GM12878 (cell line): ENCODE data around the gene CTSC. TPM values are rescaled to one million over a fixed set of nuclear protein-coding genes. Genes with fewer than 3 reads are reported as not detected.
A peak's percentile ranks its signal among the peaks of the same experiment; 100 is the strongest.

Source experiments
- BCL11A ChIP-seq: IDR thresholded peaks from 2 replicates; pipeline ENCODE4 v1.6.1; 2011; ENCODE audit warnings: low read depth, low read length
- CBX3 ChIP-seq: fragments of 200-600 bp; sonication (generic); IDR thresholded peaks from 2 replicates; pipeline ENCODE4 v1.6.1; 2016; ENCODE audit warnings: low read depth, borderline replicate concordance
- CEBPB ChIP-seq, 2 experiments: fragments of 150-350 bp in 1 of 2; IDR thresholded peaks; 2 replicates each; pipeline ENCODE4 v1.6.1; 2012 to 2014; ENCODE audit warnings: low read depth in 2 of 2, low read length in 2 of 2, borderline replicate concordance in 1 of 2, inconsistent platforms in 1 of 2
- CHD2 ChIP-seq: IDR thresholded peaks from 2 replicates; pipeline ENCODE4 v1.6.1; 2011; ENCODE audit warnings: low read depth, low read length, improper control_type of control experiment, borderline replicate concordance
- CREM ChIP-seq: IDR thresholded peaks from 2 replicates; pipeline ENCODE4 v1.6.1; 2014; ENCODE audit warnings: antibody characterized with exemption, low read depth
- E4F1 ChIP-seq: fragments of 450-650 bp; IDR thresholded peaks from 2 replicates; pipeline ENCODE4 v1.6.1; 2018; ENCODE audit warnings: borderline replicate concordance, mild to moderate bottlenecking; ENCODE audit not compliant: partially characterized antibody
- EP300 ChIP-seq, 2 experiments: fragments of 150-350 bp in 1 of 2; IDR thresholded peaks; 2 replicates each; pipeline ENCODE4 v1.6.1; 2011 to 2012; ENCODE audit warnings: low read depth in 2 of 2, low read length in 2 of 2, borderline replicate concordance in 1 of 2, improper control_type of control experiment in 1 of 2, inconsistent platforms in 1 of 2; ENCODE audit not compliant: control insufficient read depth in 1 of 2
- FOXK2 ChIP-seq: fragments of 450-650 bp; IDR thresholded peaks from 2 replicates; pipeline ENCODE4 v1.6.1; 2017; ENCODE audit warnings: mild to moderate bottlenecking, moderate library complexity
- IRF4 ChIP-seq: IDR thresholded peaks from 2 replicates; pipeline ENCODE4 v1.6.1; 2011; ENCODE audit warnings: low read depth, low read length
- MTA3 ChIP-seq: IDR thresholded peaks from 2 replicates; pipeline ENCODE4 v1.6.1; 2012; ENCODE audit warnings: low read length, inconsistent platforms, borderline replicate concordance
- MYB ChIP-seq: fragments of 150-350 bp; IDR thresholded peaks from 2 replicates; pipeline ENCODE4 v1.6.1; 2014; ENCODE audit warnings: mild to moderate bottlenecking, low read depth, low read length, borderline replicate concordance
- NBN ChIP-seq: fragments of 450-650 bp; IDR thresholded peaks from 2 replicates; pipeline ENCODE4 v1.6.1; 2016
- POLR2A ChIP-seq: IDR thresholded peaks from 2 replicates; pipeline ENCODE4 v1.6.1; 2011; ENCODE audit warnings: low read depth, mild to moderate bottlenecking, low read length
- POLR2AphosphoS2 ChIP-seq: IDR thresholded peaks from 2 replicates; pipeline ENCODE4 v1.6.1; 2011; ENCODE audit warnings: low read depth, mild to moderate bottlenecking, low read length, improper control_type of control experiment, moderate library complexity
- RELB ChIP-seq: fragments of 450-650 bp; IDR thresholded peaks from 2 replicates; pipeline ENCODE4 v1.6.1; 2017; ENCODE audit warnings: low read depth, mild to moderate bottlenecking, moderate library complexity
- SMC3 ChIP-seq: IDR thresholded peaks from 2 replicates; pipeline ENCODE4 v1.6.1; 2011; ENCODE audit warnings: low read length, improper control_type of control experiment, borderline replicate concordance
- STAT1 ChIP-seq: fragments of 450-650 bp; conservative IDR thresholded peaks from 2 replicates; pipeline ENCODE4 v1.6.1; 2014; ENCODE audit warnings: antibody characterized with exemption, mild to moderate bottlenecking
- ZBTB11 ChIP-seq: fragments of 450-650 bp; formaldehyde crosslinking; IDR thresholded peaks from 2 replicates; pipeline ENCODE4 v1.5.0; 2022; ENCODE audit warnings: mild to moderate bottlenecking, missing genetic modification characterization
- ZNF217 ChIP-seq: fragments of 450-650 bp; IDR thresholded peaks from 2 replicates; pipeline ENCODE4 v1.6.1; 2017; ENCODE audit warnings: antibody characterized with exemption, mild to moderate bottlenecking
- ZNF24 ChIP-seq: fragments of 450-650 bp; IDR thresholded peaks from 2 replicates; pipeline ENCODE4 v1.6.1; 2017; ENCODE audit warnings: antibody characterized with exemption, mild to moderate bottlenecking
- ZNF687 ChIP-seq: fragments of 450-650 bp; IDR thresholded peaks from 2 replicates; pipeline ENCODE4 v1.6.1; 2017; ENCODE audit warnings: mild to moderate bottlenecking, moderate library complexity
- polyA plus RNA-seq, 11 experiments: library from polyadenylated mRNA; depleted of rRNA in 4 of 11; unstranded in 6 of 11; stranded (reverse) in 5 of 11; fragments of >200 nt; fragmentation: Nextera tagmentation in 4 of 11; fragmentation: Illumina TruSeq in 1 of 11; extraction: Ambion mirVana in 4 of 11; extraction: Trizol in 1 of 11; gene quantifications; 1 replicate in 1 of 11; 2 replicates in 10 of 11; pipeline versions ENCODE4 v1.2.1 to v1.2.3, GENCODE V29; 2011 to 2016; ENCODE audit warnings: inconsistent platforms in 2 of 11, missing spikeins in 2 of 11, low read depth in 1 of 11
- total RNA-seq, 4 experiments: library from RNA; depleted of rRNA in 3 of 4; stranded (reverse); fragments of >200 nt in 3 of 4; fragmentation: Illumina TruSeq in 1 of 4; extraction: Trizol in 1 of 4; gene quantifications; 2 replicates each; pipeline versions ENCODE4 v1.2.1 to v1.2.3, GENCODE V29; 2013 to 2021

Gene CTSC
- total and polyA plus RNA-seq, 10 of the 15 experiments (the other 5 are each of a cell fraction or from before 2014, with no cell fraction given) = 289 to 1,123 (median 430) TPM

- no peak for TF ChIP-seq CEBPB (IDR thresholded peaks at IDR 0.05; ENCODE audit: borderline replicate concordance in 1 of 2, low read depth in 2 of 2, low read length in 2 of 2)
- TF ChIP-seq ZBTB11 = no peak
- no peak for TF ChIP-seq CBX3
- TF ChIP-seq E4F1 = no peak
- TF ChIP-seq CHD2 = no peak
- TF ChIP-seq ZNF687 = peak; percentile 41; the same call in 1 of the 2 replicates
- peak; percentile 86; the same call in 1 of the 2 replicates for TF ChIP-seq MTA3
- TF ChIP-seq MYB = no peak
- no peak for TF ChIP-seq STAT1
- no peak for TF ChIP-seq POLR2A
- TF ChIP-seq NBN = peak; percentile 75; the same call in 1 of the 2 replicates
- peak; percentile 79; the same call in 1 of the 2 replicates for TF ChIP-seq IRF4
- peak; percentile 92 for TF ChIP-seq ZNF24
- TF ChIP-seq EP300 (IDR thresholded peaks at IDR 0.05; ENCODE audit: borderline replicate concordance in 1 of 2, control insufficient read depth in 1 of 2, low read depth in 2 of 2, low read length in 2 of 2) = peak; percentile 10 to 91; a peak in 2 of 4 replicates
- TF ChIP-seq BCL11A = peak; percentile 83
- TF ChIP-seq POLR2AphosphoS2 = no peak
- TF ChIP-seq SMC3 = peak; percentile 4; the same call in 1 of the 2 replicates
- TF ChIP-seq CREM = peak; percentile 57
- TF ChIP-seq RELB = peak; percentile 90
- no peak for TF ChIP-seq FOXK2
- TF ChIP-seq ZNF217 = peak; percentile 94
Observed at GRCh38 chr11:88359541-88359940, 22.0 kb upstream of the CTSC start (continued).
